AG04450 (cell line): ENCODE data around the gene CCRL2. TPM values are rescaled to one million over a fixed set of nuclear protein-coding genes. Genes with fewer than 3 reads are reported as not detected.

Experiments
- CTCF ChIA-PET: fragments of 300-600, 350-600 bp; formaldehyde crosslinking; extraction: SDS; loops from one replicate; lab custom pipeline; 2022; ENCODE audit warnings: antibody characterized with exemption, inconsistent platforms; lab: Charles Lee
- POLR2A ChIA-PET: fragments of 350-600 bp; formaldehyde crosslinking; extraction: SDS; loops from one replicate; lab custom pipeline; 2021; ENCODE audit warnings: antibody characterized with exemption, inconsistent platforms; lab: Yijun Ruan, JAX
- DNase-seq: peaks from one replicate; pipeline ENCODE4 v3.0.0-alpha.2; 2011; ENCODE audit warnings: low read depth, low spot score
- H3K27ac ChIP-seq: one replicate; pipeline ENCODE4 v1.5.1; 2012; ENCODE audit warnings: low read depth, low read length, control low read depth
- H3K27me3 ChIP-seq: one replicate; pipeline ENCODE4 v1.6.0; 2012; ENCODE audit warnings: low read length; ENCODE audit not compliant: control insufficient read depth, insufficient read depth
- H3K4me3 ChIP-seq: 2 replicates; pipeline ENCODE4 v1.5.1; 2011; ENCODE audit warnings: mild to moderate bottlenecking, low read depth, low read length, control low read depth
- H3K9me3 ChIP-seq: 2 replicates; pipeline ENCODE4 v1.5.1; 2012; ENCODE audit warnings: low read length; ENCODE audit not compliant: control insufficient read depth, insufficient read depth
- polyA plus RNA-seq: library from polyadenylated mRNA; depleted of rRNA; stranded (reverse); fragments of >200 nt; gene quantifications from 2 replicates; pipeline ENCODE4 v1.2.3, GENCODE V29; 2011
- TF ChIP-seq, protein P1 (sequence below): IDR thresholded peaks from 2 replicates; pipeline ENCODE4 v1.5.1; 2011; ENCODE audit warnings: low read depth, low read length, control low read depth, inconsistent platforms

CCRL2 gene
- polyA plus RNA-seq, 1 experiment, result 0.16 TPM

DNA sequence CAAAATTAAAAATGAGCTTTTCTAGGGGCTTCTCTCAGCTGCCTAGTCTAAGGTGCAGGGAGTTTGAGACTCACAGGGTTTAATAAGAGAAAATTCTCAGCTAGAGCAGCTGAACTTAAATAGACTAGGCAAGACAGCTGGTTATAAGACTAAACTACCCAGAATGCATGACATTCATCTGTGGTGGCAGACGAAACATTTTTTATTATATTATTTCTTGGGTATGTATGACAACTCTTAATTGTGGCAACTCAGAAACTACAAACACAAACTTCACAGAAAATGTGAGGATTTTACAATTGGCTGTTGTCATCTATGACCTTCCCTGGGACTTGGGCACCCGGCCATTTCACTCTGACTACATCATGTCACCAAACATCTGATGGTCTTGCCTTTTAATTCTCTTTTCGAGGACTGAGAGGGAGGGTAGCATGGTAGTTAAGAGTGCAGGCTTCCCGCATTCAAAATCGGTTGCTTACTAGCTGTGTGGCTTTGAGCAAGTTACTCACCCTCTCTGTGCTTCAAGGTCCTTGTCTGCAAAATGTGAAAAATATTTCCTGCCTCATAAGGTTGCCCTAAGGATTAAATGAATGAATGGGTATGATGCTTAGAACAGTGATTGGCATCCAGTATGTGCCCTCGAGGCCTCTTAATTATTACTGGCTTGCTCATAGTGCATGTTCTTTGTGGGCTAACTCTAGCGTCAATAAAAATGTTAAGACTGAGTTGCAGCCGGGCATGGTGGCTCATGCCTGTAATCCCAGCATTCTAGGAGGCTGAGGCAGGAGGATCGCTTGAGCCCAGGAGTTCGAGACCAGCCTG, 35.3 kb upstream of the CCRL2 start:
- POLR2A ChIA-PET, result no interaction called here
- no peak overlapping the region for H3K4me3 ChIP-seq
- H3K9me3 ChIP-seq, result no peaks in the 10 kb centered on the region
- TF ChIP-seq, protein P1, sequence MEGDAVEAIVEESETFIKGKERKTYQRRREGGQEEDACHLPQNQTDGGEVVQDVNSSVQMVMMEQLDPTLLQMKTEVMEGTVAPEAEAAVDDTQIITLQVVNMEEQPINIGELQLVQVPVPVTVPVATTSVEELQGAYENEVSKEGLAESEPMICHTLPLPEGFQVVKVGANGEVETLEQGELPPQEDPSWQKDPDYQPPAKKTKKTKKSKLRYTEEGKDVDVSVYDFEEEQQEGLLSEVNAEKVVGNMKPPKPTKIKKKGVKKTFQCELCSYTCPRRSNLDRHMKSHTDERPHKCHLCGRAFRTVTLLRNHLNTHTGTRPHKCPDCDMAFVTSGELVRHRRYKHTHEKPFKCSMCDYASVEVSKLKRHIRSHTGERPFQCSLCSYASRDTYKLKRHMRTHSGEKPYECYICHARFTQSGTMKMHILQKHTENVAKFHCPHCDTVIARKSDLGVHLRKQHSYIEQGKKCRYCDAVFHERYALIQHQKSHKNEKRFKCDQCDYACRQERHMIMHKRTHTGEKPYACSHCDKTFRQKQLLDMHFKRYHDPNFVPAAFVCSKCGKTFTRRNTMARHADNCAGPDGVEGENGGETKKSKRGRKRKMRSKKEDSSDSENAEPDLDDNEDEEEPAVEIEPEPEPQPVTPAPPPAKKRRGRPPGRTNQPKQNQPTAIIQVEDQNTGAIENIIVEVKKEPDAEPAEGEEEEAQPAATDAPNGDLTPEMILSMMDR, result no peak
- DNase-seq, result no peak
- peaks cover 24% of the 10 kb centered on the region for H3K27me3 ChIP-seq
- no peak overlapping the region for H3K27ac ChIP-seq
- CTCF ChIA-PET, result interaction anchor here (0.8 to 3.5 kb wide), 6 partner anchors 284 to 433 kb away, joined by 3 to 20 read pairs (median 4); no protein-coding TSS in a partner anchor

DNA sequence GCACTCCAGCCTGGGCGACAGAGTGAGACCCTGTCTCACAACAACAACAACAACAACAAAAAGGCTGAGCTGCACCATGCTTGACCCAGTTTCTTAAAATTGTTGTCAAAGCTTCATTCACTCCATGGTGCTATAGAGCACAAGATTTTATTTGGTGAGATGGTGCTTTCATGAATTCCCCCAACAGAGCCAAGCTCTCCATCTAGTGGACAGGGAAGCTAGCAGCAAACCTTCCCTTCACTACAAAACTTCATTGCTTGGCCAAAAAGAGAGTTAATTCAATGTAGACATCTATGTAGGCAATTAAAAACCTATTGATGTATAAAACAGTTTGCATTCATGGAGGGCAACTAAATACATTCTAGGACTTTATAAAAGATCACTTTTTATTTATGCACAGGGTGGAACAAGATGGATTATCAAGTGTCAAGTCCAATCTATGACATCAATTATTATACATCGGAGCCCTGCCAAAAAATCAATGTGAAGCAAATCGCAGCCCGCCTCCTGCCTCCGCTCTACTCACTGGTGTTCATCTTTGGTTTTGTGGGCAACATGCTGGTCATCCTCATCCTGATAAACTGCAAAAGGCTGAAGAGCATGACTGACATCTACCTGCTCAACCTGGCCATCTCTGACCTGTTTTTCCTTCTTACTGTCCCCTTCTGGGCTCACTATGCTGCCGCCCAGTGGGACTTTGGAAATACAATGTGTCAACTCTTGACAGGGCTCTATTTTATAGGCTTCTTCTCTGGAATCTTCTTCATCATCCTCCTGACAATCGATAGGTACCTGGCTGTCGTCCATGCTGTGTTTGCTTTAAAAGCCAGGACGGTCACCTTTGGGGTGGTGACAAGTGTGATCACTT, 34.3 kb upstream of the CCRL2 start:
- Histone ChIP-seq H3K4me3 (no peak overlapping the region), H3K27ac (no peak overlapping the region), H3K9me3 (no peaks in the 10 kb centered on the region), H3K27me3 (peaks cover 22% of the 10 kb centered on the region)
- TF ChIP-seq, protein P1, result peak; percentile 64
- CTCF ChIA-PET, result interaction anchor here (0.8 to 3.5 kb wide), 6 partner anchors 285 to 434 kb away, joined by 3 to 20 read pairs (median 4); no protein-coding TSS in a partner anchor
- no peak for DNase-seq
- POLR2A ChIA-PET, result no interaction called here

DNA sequence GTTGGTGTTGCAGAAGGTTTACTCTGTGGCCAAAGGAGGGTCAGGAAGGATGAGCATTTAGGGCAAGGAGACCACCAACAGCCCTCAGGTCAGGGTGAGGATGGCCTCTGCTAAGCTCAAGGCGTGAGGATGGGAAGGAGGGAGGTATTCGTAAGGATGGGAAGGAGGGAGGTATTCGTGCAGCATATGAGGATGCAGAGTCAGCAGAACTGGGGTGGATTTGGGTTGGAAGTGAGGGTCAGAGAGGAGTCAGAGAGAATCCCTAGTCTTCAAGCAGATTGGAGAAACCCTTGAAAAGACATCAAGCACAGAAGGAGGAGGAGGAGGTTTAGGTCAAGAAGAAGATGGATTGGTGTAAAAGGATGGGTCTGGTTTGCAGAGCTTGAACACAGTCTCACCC, 32.3 kb upstream of the CCRL2 start:
- TF ChIP-seq, protein P1, result no peak
- Histone ChIP-seq H3K9me3 (no peaks in the 10 kb centered on the region), H3K27ac (no peak overlapping the region), H3K4me3 (no peak overlapping the region), H3K27me3 (peaks cover 14% of the 10 kb centered on the region)
- ChIA-PET POLR2A (no interaction called here), CTCF (interaction anchor here (0.9 kb wide), 1 partner anchor 296 kb away, joined by 4 read pairs; no protein-coding TSS in a partner anchor)
- DNase-seq, result no peak

DNA sequence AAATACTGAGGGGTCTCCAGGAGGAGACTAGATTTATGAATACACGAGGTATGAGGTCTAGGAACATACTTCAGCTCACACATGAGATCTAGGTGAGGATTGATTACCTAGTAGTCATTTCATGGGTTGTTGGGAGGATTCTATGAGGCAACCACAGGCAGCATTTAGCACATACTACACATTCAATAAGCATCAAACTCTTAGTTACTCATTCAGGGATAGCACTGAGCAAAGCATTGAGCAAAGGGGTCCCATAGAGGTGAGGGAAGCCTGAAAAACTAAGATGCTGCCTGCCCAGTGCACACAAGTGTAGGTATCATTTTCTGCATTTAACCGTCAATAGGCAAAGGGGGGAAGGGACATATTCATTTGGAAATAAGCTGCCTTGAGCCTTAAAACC, 31.8 kb upstream of the CCRL2 start:
- CTCF ChIA-PET, result interaction anchor here (0.9 kb wide), 1 partner anchor 296 kb away, joined by 4 read pairs; no protein-coding TSS in a partner anchor
- peaks cover 14% of the 10 kb centered on the region for H3K27me3 ChIP-seq
- TF ChIP-seq, protein P1, result no peak

More for the DNA sequence above, 31.8 kb upstream of the CCRL2 start:
- DNase-seq, result no peak
- Histone ChIP-seq H3K4me3 (no peak overlapping the region), H3K9me3 (no peaks in the 10 kb centered on the region), H3K27ac (no peak overlapping the region)
- POLR2A ChIA-PET, result no interaction called here
